ENCODE measurements around the gene IL13RA2.

DNA sequence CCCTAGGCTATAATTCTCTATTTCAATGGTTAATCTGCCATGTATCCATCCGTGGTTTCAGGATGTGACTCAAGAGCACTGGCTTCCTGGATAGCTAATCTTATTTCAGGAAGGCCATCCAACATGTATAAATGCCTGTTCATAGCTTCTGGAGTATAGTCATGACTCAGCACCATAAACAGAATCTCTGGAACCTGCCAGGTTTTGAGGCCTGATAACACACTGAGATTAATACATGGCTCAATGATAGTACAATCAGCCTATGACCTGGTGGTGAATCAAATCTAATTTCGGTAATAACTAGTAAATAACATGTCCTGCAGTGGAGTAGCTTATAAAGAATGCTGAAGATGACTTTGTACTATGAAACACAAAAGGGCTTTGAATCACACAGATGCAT, 5.7 kb upstream of the IL13RA2 start:
- TF ChIP-seq, protein P1, sequence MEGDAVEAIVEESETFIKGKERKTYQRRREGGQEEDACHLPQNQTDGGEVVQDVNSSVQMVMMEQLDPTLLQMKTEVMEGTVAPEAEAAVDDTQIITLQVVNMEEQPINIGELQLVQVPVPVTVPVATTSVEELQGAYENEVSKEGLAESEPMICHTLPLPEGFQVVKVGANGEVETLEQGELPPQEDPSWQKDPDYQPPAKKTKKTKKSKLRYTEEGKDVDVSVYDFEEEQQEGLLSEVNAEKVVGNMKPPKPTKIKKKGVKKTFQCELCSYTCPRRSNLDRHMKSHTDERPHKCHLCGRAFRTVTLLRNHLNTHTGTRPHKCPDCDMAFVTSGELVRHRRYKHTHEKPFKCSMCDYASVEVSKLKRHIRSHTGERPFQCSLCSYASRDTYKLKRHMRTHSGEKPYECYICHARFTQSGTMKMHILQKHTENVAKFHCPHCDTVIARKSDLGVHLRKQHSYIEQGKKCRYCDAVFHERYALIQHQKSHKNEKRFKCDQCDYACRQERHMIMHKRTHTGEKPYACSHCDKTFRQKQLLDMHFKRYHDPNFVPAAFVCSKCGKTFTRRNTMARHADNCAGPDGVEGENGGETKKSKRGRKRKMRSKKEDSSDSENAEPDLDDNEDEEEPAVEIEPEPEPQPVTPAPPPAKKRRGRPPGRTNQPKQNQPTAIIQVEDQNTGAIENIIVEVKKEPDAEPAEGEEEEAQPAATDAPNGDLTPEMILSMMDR (IDR thresholded peaks at IDR 0.05): no peak
- no peak for TF ChIP-seq POLR2A (IDR thresholded peaks at IDR 0.05)
